Measurements from ENCODE around the gene CST9L.

Gene CST9L

DNA sequence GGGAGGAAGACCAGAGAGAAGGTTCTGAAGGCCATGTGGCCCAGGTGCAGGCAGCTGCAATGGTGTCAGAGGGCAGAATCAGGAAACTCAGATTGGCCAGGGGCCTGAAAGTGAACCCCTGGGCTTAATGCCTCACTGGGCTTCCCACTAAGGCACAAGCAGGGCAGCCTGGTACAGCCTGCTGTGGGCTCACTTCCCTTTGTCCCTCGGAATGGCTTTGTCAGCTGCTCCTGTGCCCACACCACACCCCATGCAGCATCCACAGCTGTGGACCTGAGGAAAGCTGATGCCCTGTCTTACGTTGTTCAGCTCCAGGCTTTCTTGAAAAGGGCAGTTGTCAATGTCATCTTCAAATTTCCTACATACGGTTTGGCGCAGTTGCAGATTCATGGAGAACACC, 35.0 kb upstream of the CST9L start:
- TF ChIP-seq, protein P1, sequence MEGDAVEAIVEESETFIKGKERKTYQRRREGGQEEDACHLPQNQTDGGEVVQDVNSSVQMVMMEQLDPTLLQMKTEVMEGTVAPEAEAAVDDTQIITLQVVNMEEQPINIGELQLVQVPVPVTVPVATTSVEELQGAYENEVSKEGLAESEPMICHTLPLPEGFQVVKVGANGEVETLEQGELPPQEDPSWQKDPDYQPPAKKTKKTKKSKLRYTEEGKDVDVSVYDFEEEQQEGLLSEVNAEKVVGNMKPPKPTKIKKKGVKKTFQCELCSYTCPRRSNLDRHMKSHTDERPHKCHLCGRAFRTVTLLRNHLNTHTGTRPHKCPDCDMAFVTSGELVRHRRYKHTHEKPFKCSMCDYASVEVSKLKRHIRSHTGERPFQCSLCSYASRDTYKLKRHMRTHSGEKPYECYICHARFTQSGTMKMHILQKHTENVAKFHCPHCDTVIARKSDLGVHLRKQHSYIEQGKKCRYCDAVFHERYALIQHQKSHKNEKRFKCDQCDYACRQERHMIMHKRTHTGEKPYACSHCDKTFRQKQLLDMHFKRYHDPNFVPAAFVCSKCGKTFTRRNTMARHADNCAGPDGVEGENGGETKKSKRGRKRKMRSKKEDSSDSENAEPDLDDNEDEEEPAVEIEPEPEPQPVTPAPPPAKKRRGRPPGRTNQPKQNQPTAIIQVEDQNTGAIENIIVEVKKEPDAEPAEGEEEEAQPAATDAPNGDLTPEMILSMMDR (IDR thresholded peaks at IDR 0.05; ENCODE audit: unreplicated experiment in 3 of 3): no peak
- no peak overlapping the region for H3K27ac Mint-ChIP-seq
- H3K27me3 Mint-ChIP-seq (ENCODE audit: low read depth): peaks cover 10% of the 10 kb centered on the region
- no peaks in the 10 kb centered on the region for H3K36me3 Mint-ChIP-seq (ENCODE audit: low read depth)
- H3K4me3 Mint-ChIP-seq: no peak overlapping the region
- H3K9me3 Mint-ChIP-seq: no peaks in the 10 kb centered on the region
- H3K4me1 Mint-ChIP-seq: no peaks in the 10 kb centered on the region

DNA sequence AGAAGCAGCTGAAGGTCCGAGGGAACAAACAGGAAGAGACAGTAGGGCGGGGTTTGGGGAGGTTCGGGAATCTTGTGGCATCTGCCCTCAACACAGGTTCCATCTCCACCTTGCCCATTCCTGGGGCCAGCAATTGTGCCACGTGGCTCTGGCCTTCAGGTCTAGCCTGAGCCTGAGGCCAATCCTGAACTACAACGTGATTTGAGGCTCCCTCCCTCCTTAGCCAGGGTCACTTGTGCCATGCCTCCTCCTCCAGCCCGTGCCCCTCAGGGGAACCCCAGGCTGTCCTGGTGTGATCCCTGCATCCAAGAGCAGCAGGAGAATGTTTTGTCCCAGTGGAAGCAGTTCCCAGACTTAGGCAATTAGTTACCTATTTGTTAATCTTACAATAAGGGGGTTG, 34.4 kb upstream of the CST9L start:
- Mint-ChIP-seq H3K27me3 (ENCODE audit: low read depth) (peaks cover 10% of the 10 kb centered on the region), H3K4me1 (no peaks in the 10 kb centered on the region), H3K36me3 (ENCODE audit: low read depth) (no peaks in the 10 kb centered on the region), H3K9me3 (no peaks in the 10 kb centered on the region), H3K4me3 (no peak overlapping the region), H3K27ac (no peak overlapping the region)
- TF ChIP-seq, protein P1 (IDR thresholded peaks at IDR 0.05; ENCODE audit: unreplicated experiment in 3 of 3): no peak

DNA sequence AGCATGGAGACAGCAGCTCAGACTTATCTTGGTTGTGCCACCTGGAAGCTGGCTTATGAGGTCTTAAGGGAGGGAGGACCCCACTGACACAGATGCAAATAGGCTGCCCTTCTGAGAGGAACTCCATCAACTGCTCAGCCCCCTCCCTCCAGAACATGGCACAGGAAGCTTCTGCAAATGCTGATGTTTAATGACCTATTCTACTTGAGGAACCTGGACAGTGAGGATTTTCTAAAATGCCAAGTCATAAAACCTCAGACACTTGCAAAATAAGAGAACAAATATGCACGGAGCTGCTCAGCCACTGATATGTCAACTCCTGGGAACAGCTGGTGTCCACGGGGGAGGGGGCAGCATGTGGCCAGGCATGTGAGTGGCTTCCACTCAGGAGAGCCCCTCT, 34.0 kb upstream of the CST9L start:
- Mint-ChIP-seq H3K27me3 (ENCODE audit: low read depth) (peaks cover 7% of the 10 kb centered on the region), H3K27ac (no peak overlapping the region), H3K36me3 (ENCODE audit: low read depth) (no peaks in the 10 kb centered on the region), H3K9me3 (no peaks in the 10 kb centered on the region), H3K4me3 (no peak overlapping the region), H3K4me1 (no peaks in the 10 kb centered on the region)
- TF ChIP-seq, protein P1 (IDR thresholded peaks at IDR 0.05; ENCODE audit: unreplicated experiment in 3 of 3): no peak

DNA sequence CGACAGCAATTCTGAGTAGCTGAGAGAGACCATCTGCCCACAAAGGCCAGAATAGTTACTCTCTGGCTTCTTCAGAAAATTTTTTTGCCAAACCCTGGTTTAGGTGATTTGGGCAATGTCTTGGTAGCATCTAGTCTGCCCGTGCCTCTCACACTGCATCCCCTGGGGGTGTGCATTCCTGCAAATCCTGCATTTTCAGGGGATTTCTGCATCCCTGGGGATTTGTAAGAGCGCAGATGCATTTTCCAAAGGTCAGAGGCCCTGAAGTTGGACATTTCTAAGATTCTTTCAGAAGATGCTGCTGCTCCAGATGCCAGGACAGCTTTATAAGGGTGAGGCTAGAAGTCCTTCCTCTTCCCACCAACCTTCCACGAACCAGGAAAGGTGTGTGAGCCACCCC, 33.4 kb upstream of the CST9L start:
- H3K36me3 Mint-ChIP-seq (ENCODE audit: low read depth): no peaks in the 10 kb centered on the region

DNA sequence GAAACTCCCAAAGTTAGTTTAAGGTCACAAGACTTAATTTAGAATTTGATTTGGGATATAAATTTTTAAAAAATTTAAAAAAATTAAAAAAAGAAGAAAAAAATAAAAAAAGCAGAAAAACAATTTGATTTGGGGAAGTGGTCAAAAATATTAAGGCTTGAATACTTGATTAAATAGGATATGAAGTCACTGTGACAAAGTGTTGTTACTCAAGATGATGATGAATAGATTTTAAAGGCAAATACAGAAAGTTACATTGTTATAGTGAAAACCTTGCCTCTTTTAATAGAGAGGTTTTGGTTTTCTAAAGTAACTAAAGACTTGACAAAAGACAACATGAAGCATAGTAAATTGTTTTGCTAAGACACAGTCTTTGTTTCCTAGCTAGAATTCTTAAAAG, 30.2 kb upstream of the CST9L start:
- Mint-ChIP-seq H3K4me1 (no peaks in the 10 kb centered on the region), H3K27me3 (ENCODE audit: low read depth) (no peaks in the 10 kb centered on the region), H3K36me3 (ENCODE audit: low read depth) (no peaks in the 10 kb centered on the region), H3K9me3 (peaks cover 3% of the 10 kb centered on the region), H3K4me3 (no peak overlapping the region), H3K27ac (no peak overlapping the region)
- TF ChIP-seq, protein P1 (IDR thresholded peaks at IDR 0.05; ENCODE audit: unreplicated experiment in 3 of 3): no peak

More for the DNA sequence above, 33.4 kb upstream of the CST9L start:
- H3K27ac Mint-ChIP-seq: no peak overlapping the region
- H3K9me3 Mint-ChIP-seq: no peaks in the 10 kb centered on the region
- no peak overlapping the region for H3K4me3 Mint-ChIP-seq
- no peaks in the 10 kb centered on the region for H3K4me1 Mint-ChIP-seq
- TF ChIP-seq, protein P1 (IDR thresholded peaks at IDR 0.05; ENCODE audit: unreplicated experiment in 3 of 3): no peak
- peaks cover 4% of the 10 kb centered on the region for H3K27me3 Mint-ChIP-seq (ENCODE audit: low read depth)

DNA sequence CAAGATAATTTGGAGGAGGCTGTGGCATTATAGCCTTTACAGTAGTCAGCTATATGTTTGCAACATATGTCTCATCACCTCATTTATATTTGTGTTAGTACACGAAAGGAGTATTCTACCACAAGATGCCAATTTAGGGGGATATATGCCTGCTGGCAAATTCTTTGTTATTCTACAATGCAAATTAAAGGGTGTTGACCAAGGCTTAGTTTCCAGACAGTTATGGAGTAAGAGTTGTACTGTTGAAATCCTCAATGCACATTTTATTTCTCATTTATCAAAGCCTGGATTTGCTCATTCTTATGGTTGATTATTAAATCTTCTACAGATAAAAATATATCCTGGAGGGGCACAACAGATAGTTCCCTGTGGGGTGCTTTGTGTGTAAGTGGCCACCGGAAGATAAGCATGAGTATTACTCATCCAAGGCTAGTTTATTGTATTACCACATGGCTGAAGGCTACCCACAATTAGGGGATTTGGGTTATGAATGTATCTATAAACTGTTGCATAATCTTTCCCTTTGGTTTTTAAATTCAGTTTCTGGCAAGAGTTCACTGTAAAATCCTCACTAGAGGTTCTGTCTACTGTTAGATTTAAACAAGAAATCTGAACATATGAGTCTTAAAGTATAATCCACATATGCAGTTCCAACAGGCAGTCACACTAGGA, 28.4 kb upstream of the CST9L start:
- TF ChIP-seq, protein P1 (IDR thresholded peaks at IDR 0.05; ENCODE audit: unreplicated experiment in 3 of 3): no peak
- H3K27ac Mint-ChIP-seq: no peak overlapping the region
- peaks cover 3% of the 10 kb centered on the region for H3K9me3 Mint-ChIP-seq
- no peaks in the 10 kb centered on the region for H3K36me3 Mint-ChIP-seq (ENCODE audit: low read depth)
- H3K4me1 Mint-ChIP-seq: no peaks in the 10 kb centered on the region
- no peak overlapping the region for H3K4me3 Mint-ChIP-seq
- no peaks in the 10 kb centered on the region for H3K27me3 Mint-ChIP-seq (ENCODE audit: low read depth)
